Spleen (tissue), 11 donors: ENCODE results near the gene AARS1. TPM values are rescaled to one million over a fixed set of nuclear protein-coding genes. Genes with fewer than 3 reads are reported as not detected.
A peak's percentile ranks its signal among the peaks of the same experiment; 100 is the strongest.

Experiments used
- DNase-seq: peaks from one replicate; pipeline ENCODE4 v3.0.0-alpha.2; 2020
- H3K27ac ChIP-seq, 8 donors: fragments of 200-600 bp; sonication (generic) in 7 of 8; 1 replicate in 4 of 8; 2 replicates in 4 of 8; pipeline versions ENCODE4 v1.5.0 to v1.8.0; 2016 to 2021; ENCODE audit warnings: inconsistent platforms in 4 of 8, mild to moderate bottlenecking in 4 of 8, moderate library complexity in 1 of 8
- H3K27me3 ChIP-seq, 7 donors: fragments of 200-600 bp; sonication (generic) in 6 of 7; replicated peaks in 1 of 7; 1 replicate in 4 of 7; 2 replicates in 3 of 7; pipeline versions ENCODE4 v1.5.0 to v1.8.0; 2016 to 2021; ENCODE audit warnings: inconsistent platforms in 3 of 7, mild to moderate bottlenecking in 1 of 7
- H3K36me3 ChIP-seq, 6 donors: fragments of 200-600 bp; sonication (generic) in 5 of 6; 1 replicate in 4 of 6; 2 replicates in 2 of 6; pipeline versions ENCODE4 v1.5.0 to v1.8.0; 2016 to 2021; ENCODE audit warnings: inconsistent platforms in 2 of 6
- H3K4me1 ChIP-seq, 6 donors: fragments of 200-600 bp; sonication (generic) in 5 of 6; 1 replicate in 3 of 6; 2 replicates in 3 of 6; pipeline versions ENCODE4 v1.5.0 to v1.8.0; 2016 to 2021; ENCODE audit warnings: inconsistent platforms in 3 of 6
- H3K4me3 ChIP-seq, 8 donors: fragments of 200-600 bp; sonication (generic) in 7 of 8; 1 replicate in 4 of 8; 2 replicates in 4 of 8; pipeline versions ENCODE4 v1.5.0 to v1.8.0; 2016 to 2021; ENCODE audit warnings: inconsistent platforms in 4 of 8, mild to moderate bottlenecking in 4 of 8, moderate library complexity in 2 of 8
- H3K9me3 ChIP-seq, 8 donors: fragments of 200-600 bp; sonication (generic) in 7 of 8; 1 replicate in 4 of 8; 2 replicates in 4 of 8; pipeline versions ENCODE4 v1.5.0 to v1.8.0; 2016 to 2021; ENCODE audit warnings: inconsistent platforms in 4 of 8
- POLR2A ChIP-seq, 3 donors: fragments of 450-650 bp; IDR thresholded peaks; one replicate each; pipeline ENCODE4 v1.5.1; 2017; ENCODE audit warnings: antibody characterized with exemption in 3 of 3, mild to moderate bottlenecking in 1 of 3
- POLR2AphosphoS5 ChIP-seq, 3 donors: sonication (generic); formaldehyde crosslinking; IDR thresholded peaks; one replicate each; pipeline ENCODE4 v1.5.1; 2017; ENCODE audit warnings: antibody characterized with exemption in 3 of 3
- WGBS, 5 donors: extraction: QIAGEN DNeasy Blood & Tissue Kit in 3 of 5; methylation state at CpG; one replicate each; pipeline versions ENCODE4 v1.1.5 to v1.1.7; 2013 to 2018; 5-methylcytosine and 5-hydroxymethylcytosine counted together
- intact Hi-C: fragments of 100-400 bp; cut with DNase I; formaldehyde crosslinking; loops from one replicate; pipeline ENCODE4 v1.15.0; 2023; ENCODE audit warnings: low total_unique reads
- polyA plus RNA-seq, 3 donors: library from polyadenylated mRNA; stranded (reverse); fragments of 200-250 nt; gene quantifications; one replicate each; pipeline ENCODE4 v1.2.1, GENCODE V29; 2013
- total RNA-seq, 7 donors: library from RNA; depleted of rRNA in 3 of 7; stranded (reverse); fragments of >200 nt in 3 of 7; fragmentation: NEBNext Ultra II Directional in 4 of 7; extraction: Animal tissue kit (Norgen Biotek cat#: 25700) in 4 of 7; gene quantifications; one replicate each; pipeline versions ENCODE4 v1.1.0 to v1.2.1, GENCODE V29; 2016 to 2021
- TF ChIP-seq, protein P1 (sequence below), 11 experiments: fragments of 200-600 bp in 7 of 11; fragments of 450-650 bp in 4 of 11; sonication (generic) in 4 of 11; IDR thresholded peaks in 8 of 11; conservative IDR thresholded peaks in 3 of 11; 1 replicate in 7 of 11; 2 replicates in 4 of 11; pipeline versions ENCODE4 v1.4.0 to v1.8.0; 2016 to 2021; ENCODE audit warnings: antibody characterized with exemption in 11 of 11, inconsistent platforms in 4 of 11, mild to moderate bottlenecking in 1 of 11
- donor health status: healthy with polysubstance abuse.
- donor health status: DM: no; HTN: no; CAD: no; lungs with moderate emphysema.
- donor health status: DM: no; HTN: no; CAD: no.
- donor health status: Bipolar disorder and iron deficiency.
- donor health status: healthy.
- donor health status: DM: no; HTN: no; CAD: no.
- donor health status: DM: yes; HTN: yes; CAD: no.

The AARS1 gene
- total and polyA plus RNA-seq, 10 donors, result 15.4 to 80.9 (median 48.8) TPM

GRCh38 chr16:70306880-70307279, 17.6 kb upstream of the AARS1 start:
- TF ChIP-seq POLR2AphosphoS5 (IDR thresholded peaks at IDR 0.05) (no peak), POLR2A (IDR thresholded peaks at IDR 0.05) (no peak)
- TF ChIP-seq, protein P1, sequence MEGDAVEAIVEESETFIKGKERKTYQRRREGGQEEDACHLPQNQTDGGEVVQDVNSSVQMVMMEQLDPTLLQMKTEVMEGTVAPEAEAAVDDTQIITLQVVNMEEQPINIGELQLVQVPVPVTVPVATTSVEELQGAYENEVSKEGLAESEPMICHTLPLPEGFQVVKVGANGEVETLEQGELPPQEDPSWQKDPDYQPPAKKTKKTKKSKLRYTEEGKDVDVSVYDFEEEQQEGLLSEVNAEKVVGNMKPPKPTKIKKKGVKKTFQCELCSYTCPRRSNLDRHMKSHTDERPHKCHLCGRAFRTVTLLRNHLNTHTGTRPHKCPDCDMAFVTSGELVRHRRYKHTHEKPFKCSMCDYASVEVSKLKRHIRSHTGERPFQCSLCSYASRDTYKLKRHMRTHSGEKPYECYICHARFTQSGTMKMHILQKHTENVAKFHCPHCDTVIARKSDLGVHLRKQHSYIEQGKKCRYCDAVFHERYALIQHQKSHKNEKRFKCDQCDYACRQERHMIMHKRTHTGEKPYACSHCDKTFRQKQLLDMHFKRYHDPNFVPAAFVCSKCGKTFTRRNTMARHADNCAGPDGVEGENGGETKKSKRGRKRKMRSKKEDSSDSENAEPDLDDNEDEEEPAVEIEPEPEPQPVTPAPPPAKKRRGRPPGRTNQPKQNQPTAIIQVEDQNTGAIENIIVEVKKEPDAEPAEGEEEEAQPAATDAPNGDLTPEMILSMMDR (IDR thresholded peaks at IDR 0.05 in 8 of 11, conservative IDR thresholded peaks at IDR 0.05 in 3 of 11), result no peak
- H3K9me3 ChIP-seq, result peaks cover 0 to under 1% (median 0%) of the 10 kb centered on the region in 8 donors
- no peak for DNase-seq
- H3K27me3 ChIP-seq, result no peaks in the 10 kb centered on the region
- 93 to 95% (median 95%) methylated on average over 2 of the region's 2 CpGs for WGBS, 5 donors
- peaks cover 0 to 51% (median 22%) of the 10 kb centered on the region in 6 donors for H3K4me1 ChIP-seq
- H3K4me3 ChIP-seq, result no peak overlapping the region
- H3K36me3 ChIP-seq, result peaks cover 0 to 31% (median 0%) of the 10 kb centered on the region in 6 donors
- intact Hi-C loops, result no loop called here
- no peak overlapping the region for H3K27ac ChIP-seq

GRCh38 chr16:70304892-70305448, 15.7 kb upstream of the AARS1 start:
- 53 to 69% (median 64%) methylated on average over 3 of the region's 3 CpGs for WGBS, 5 donors
- intact Hi-C loops, result no loop called here
- no peak overlapping the region for H3K4me3 ChIP-seq

GRCh38 chr16:70302745-70303144, 13.4 kb upstream of the AARS1 start:
- TF ChIP-seq, protein P1 (IDR thresholded peaks at IDR 0.05 in 8 of 11, conservative IDR thresholded peaks at IDR 0.05 in 3 of 11), result no peak
- TF ChIP-seq POLR2A (IDR thresholded peaks at IDR 0.05), result no peak
- TF ChIP-seq POLR2AphosphoS5 (IDR thresholded peaks at IDR 0.05), result no peak
- Histone ChIP-seq H3K4me1 (peaks cover 3 to 81% (median 41%) of the 10 kb centered on the region in 6 donors), H3K27me3 (no peaks in the 10 kb centered on the region), H3K27ac (no peak overlapping the region), H3K9me3 (peaks cover 0 to 16% (median 13%) of the 10 kb centered on the region in 8 donors), H3K36me3 (peaks cover 0 to 26% (median 2%) of the 10 kb centered on the region in 6 donors), H3K4me3 (no peak overlapping the region)
- DNase-seq, result no peak
- intact Hi-C loops, result no loop called here
- WGBS, 5 donors, result 76 to 96% (median 88%) methylated on average over 1 of the region's 1 CpG

More at GRCh38 chr16:70304892-70305448, 15.7 kb upstream of the AARS1 start:
- H3K9me3 ChIP-seq, result peaks cover 0 to 16% (median 13%) of the 10 kb centered on the region in 8 donors
- peaks cover 0 to 36% (median 2%) of the 10 kb centered on the region in 6 donors for H3K36me3 ChIP-seq
- H3K27ac ChIP-seq, result peak overlapping the region in 5 of 8 donors; percentile 3 to 63 (median 55)
- H3K27me3 ChIP-seq, result no peaks in the 10 kb centered on the region
- no peak for TF ChIP-seq POLR2AphosphoS5 (IDR thresholded peaks at IDR 0.05)
- TF ChIP-seq POLR2A (IDR thresholded peaks at IDR 0.05), result no peak
- TF ChIP-seq, protein P1 (IDR thresholded peaks at IDR 0.05 in 8 of 11, conservative IDR thresholded peaks at IDR 0.05 in 3 of 11), result no peak
- peaks cover 0 to 66% (median 29%) of the 10 kb centered on the region in 6 donors for H3K4me1 ChIP-seq
- no peak for DNase-seq

- intact Hi-C loops, result no loop called here
- no peak overlapping the region for H3K4me3 ChIP-seq
- DNase-seq, result no peak
- 93 to 100% (median 96%) methylated on average over 1 of the region's 1 CpG for WGBS, 5 donors
- peaks cover 0 to 16% (median 13%) of the 10 kb centered on the region in 8 donors for H3K9me3 ChIP-seq
- H3K36me3 ChIP-seq, result peaks cover 0 to 26% (median 2%) of the 10 kb centered on the region in 6 donors
- no peak overlapping the region for H3K27ac ChIP-seq
- H3K4me1 ChIP-seq, result peaks cover 3 to 71% (median 40%) of the 10 kb centered on the region in 6 donors
- no peak for TF ChIP-seq POLR2AphosphoS5 (IDR thresholded peaks at IDR 0.05)
- TF ChIP-seq POLR2A (IDR thresholded peaks at IDR 0.05), result no peak
- TF ChIP-seq, protein P1 (IDR thresholded peaks at IDR 0.05 in 8 of 11, conservative IDR thresholded peaks at IDR 0.05 in 3 of 11), result no peak
- H3K27me3 ChIP-seq, result no peaks in the 10 kb centered on the region
These were observed 11.8 kb upstream of the AARS1 start for GRCh38 chr16:70301121-70301520.
